Measurements from ENCODE around the gene RAP1GAP.

Gene RAP1GAP

DNA sequence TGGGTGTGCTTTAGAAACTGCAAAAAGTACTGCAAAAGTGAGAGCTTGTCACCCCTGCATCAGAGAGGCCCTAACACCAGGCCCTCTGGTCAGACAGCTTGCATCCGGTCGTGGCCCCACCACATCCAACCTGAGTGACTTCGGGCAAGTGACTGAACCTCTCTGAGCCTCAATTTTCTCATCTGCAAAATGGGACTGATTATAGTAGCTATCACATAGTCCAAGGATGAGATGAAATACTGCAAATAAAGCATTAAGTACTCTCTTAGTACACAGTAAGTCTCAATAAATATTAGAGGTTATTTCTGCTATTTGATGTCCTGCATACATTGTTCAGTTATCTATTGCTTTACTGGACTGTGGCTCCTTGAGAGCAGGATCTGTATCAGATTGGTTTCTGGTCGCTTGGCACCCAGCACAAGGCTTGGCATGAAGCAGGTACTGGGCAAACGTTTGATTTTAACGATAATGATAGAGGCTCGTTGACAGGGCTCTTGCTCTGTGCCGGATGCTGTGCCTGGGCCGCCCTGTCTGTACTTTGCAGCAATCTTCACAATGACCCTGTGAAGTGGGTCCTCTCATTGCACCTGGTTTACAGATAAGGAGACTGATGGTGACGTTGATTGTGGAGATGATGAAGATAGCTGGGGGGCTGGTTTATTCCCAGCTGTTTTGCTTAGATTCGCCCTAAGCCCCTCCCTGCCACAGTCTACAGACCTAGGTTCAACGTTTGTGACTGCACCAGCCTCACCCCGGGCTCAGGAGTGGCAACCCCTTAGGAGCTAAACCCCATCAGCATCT lies 43.6 kb downstream of the RAP1GAP start:
- no peak for DNase-seq (ENCODE audit: low read depth in 3 of 3)

DNA sequence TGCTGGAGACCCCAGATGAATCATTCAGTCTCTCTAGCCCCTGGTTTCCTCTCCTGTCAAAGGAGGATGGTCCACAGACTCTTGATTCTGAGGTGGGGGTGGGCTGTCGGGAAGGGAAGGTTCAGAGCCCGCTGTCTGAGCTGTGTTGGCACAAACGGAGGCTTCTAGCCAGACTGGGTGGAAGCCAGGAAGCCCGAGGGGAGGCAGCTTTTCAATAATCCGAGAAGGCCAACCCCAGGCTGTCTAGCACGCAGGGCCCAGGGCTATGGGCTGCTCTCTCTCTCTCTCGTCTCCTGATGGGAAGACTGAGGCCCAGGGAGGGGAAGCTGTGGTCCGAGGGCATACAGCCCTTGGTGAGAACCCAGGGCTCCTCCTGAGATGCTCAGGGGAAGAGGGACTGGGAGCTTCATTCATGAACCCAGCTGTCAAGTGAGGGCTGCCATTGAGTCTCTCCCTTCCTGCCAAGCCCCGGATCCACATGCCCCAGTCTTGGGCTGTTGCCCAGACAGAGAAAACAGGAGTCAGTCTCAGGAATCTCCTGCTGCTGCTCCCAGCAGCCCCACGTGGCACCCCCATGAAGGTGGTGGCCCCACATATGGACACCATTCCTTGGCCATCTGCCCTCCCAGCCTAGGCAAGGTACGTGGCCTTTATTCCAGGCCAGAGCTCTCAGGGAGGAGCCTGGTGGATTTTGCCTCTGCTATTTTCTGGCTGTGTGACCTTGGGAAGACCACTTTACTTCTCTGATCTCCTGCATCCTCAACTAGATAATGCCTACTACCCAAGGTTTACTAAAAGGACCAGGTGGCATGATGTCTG lies 44.4 kb downstream of the RAP1GAP start:
- DNase-seq (ENCODE audit: low read depth in 3 of 3), result no peak

DNA sequence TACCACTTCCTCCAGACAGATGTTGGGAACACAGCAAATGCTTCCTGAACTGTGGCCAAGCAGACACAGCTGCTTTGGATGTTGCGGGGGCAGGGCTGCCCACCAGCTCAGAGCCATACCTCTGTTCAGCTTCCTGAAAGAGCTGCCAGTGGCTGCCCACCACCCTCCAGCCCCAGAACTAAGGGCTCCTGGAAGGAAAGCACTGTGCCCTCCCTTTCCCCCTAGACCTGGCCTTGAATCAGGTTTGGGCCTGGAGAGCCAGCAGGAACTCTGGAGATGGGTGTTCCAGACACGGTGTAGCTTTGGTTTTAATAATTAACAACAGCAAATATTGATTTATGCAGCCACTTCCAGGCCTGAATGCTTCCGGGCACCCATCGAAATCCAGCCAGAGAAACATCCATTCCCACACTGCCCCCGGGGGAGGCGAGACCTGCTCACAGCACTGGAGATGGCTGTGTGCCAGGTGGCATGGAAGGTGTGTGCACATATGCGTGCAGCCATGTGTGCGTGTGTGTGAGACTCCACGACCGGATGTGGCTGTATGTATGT lies 45.7 kb downstream of the RAP1GAP start:
- DNase-seq (ENCODE audit: low read depth in 3 of 3), result no peak

DNA sequence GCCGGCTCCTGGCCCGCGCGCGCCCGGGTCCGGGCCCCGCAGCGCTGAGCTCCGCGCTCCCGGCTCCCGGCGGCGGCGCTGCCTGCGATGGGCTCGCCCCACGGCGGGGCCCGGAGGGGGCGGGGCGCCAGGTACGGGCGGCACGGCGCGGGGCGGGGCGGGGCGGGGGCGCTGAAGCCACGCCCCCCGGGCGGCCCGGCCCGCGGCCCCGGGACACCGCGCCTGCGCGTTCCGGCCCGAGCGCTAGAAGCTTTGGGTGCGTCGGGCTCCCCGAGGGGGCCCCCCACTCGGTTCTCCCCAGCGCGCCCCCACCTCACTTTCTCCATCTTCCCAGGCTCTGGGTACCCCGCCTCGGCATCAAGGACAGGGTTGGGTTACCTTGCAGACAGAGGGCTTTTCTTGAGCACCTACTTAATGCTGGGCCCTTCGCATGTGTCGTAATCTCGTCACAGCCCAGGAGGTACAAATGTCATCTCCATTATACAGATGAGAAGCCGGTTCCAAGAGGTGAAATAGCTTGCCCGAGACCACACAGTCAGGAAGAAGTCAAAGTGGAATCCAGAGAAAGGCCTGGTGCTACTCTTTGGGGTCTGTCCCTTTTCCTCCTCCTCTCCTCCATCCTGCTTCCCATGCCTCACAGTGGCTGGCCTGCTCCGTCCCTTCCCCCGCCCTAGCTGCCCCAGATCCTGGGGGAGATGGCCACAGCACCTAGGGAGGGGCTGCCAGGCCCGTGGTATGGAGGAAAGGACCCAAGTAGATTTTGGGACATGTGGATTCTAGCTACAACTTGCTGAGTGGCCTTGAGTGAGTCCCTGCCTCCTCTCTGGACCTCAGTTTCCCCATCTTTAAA lies 46.5 kb downstream of the RAP1GAP start:
- DNase-seq (ENCODE audit: low read depth in 3 of 3), result peak in 2 of 3 experiments; percentile 23 to 55

DNA sequence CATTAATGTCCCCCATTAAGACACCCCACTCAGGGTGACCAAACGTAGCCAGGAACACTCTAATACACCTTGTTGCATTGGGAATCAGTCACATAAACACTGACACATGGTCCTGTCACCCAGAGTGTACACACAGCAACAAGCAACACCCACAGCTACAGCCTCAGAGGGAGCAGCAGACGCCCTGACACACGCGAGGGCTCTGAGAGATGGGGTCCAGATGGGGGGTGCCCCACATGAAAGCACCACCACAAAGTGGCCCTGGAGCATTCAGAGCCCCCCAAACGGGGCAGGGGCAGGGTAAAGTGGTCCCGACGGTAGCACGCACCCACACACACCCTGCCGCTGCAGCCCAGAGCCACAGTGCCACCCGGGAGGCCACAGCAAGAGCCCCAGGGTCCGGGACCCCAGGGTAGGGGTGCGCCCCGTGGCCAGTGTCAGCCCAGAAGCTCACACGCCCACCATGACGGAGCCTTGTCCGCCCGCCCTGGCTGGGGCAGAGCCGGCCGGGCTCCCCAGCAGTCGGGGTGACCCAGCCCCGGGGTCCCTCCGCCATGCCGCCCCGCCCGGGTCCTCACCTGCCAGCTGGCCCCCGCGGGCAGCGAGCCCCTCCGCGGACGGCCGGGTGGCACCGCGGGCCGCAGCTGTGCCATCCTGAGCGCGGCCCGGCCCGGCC lies 47.3 kb downstream of the RAP1GAP start:
- DNase-seq (ENCODE audit: low read depth in 3 of 3), result no peak

DNA sequence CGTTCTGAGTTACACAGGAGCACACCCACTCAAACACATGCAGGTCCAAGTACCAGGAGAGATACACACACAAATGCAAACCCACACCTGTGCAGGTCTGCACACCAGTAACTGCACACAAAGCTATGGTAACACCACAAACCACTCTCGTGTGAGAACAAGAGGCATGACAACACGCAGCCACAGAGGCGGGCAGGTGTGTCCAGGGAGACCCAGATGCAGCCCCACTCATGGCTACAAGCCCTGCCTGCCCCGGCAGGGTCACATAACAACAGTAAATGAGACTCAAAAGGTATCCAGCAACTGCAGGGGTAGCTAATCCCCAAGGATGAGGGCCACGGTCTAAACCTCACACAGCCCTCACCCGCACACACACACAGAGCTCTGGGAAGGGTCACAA lies 48.1 kb downstream of the RAP1GAP start:
- DNase-seq (ENCODE audit: low read depth in 3 of 3), result no peak

DNA sequence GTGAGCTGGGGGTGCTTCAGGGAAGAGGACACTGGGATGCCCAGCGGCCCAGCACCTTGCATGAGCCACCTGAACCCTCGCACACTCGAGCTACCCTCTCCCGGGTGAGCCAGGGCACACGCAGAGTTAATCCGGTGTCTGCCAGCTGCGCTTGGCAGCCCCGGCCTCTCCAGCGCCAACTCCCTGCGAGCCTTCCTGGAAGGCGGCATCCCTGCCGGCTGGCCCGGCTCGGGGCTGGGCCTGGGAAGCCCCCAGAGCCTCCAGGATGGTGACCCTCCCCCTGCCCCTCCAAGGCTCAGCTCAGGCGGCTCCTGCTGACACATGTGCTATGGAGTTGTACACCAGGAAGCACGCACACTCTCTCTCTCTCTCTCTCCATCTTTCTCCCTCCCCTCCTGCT lies 48.7 kb downstream of the RAP1GAP start:
- no peak for DNase-seq (ENCODE audit: low read depth in 3 of 3)

DNA sequence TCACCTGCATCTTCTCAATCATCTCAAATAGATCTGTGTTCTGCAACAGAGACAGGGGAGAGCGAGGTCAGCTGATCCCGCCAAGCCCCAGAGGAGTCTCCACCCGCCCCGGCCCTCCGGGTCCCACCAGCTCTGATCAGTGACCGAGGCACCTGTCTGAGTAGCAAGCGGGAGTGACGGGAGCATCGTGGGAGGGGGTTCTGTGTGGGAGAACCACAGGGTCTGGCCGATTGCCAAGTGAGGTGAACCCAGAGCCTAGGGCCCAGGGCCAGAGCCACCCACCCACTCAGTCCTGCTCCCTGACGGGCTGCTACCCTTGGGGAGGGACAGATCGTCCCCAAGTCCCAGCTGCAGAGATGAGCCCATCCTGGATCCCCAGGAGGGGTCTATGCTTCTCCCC lies 49.1 kb downstream of the RAP1GAP start:
- DNase-seq (ENCODE audit: low read depth in 3 of 3), result no peak

DNA sequence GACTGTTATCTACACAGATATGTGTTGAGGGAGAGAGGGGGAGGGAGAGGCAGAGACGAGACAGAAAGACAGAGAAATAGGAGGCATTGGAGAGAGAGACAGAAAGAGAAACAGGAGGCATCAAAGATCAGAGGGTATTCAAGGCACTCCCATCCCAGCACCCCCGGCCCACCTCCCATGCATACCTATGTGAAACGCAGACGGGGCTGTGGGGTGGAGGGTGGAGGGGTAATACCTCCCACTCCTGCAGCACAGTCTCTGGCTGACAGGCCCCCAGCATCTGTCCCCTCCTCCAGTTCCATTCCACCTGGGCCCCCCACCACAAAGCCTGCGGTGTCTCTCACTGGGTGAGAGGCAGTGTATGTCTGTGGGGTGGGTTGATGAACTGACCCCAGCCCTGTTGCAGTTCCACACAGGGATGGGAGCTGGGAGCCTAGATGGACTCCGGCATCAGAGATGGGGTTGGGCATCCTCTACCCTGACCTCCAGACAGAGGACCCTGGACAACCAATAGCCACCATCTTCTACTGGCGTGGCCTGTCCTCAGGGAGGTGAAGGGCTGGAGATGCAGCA lies 49.7 kb downstream of the RAP1GAP start:
- DNase-seq (ENCODE audit: low read depth in 3 of 3), result no peak

DNA sequence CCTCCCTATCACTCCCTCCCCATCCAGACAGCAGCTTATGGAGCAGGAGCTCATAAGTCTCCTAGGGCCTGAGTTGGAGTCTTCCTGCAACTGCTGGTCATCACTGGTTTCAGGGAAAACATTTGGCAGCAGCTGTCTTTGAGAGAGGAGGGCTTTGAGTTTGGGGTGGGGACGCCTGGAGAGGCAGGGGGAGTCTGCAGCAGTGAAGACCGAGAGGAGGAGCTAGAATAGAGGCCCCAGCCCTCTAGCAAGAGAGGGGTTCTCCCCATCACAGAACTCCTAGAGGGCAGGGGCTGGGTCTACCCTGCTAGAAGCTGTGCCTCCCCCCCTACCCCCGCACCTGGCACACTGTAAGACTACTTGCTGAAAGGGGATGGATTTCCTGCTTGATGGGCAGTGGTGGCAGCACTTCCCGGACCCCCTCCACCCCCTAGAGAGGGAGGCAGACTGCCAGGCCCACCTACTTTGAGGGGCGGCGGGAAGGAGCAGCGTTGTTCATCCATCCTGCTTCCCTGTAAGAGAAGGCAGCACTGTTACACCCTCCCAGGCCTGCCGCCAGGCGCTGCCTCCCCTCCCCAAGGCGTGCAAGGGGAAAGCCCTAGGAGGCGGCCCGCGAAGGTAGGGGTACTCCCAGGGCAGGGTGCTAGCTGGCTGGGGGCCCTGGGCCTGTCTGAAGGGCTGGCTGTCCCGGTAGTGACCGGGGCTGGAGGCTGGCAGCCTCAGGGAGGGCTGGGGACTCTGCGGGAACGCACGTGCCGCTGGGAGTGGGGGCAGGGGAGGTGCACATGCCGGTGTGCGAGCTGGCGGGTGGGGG lies 50.4 kb downstream of the RAP1GAP start:
- DNase-seq (ENCODE audit: low read depth in 3 of 3), result no peak

DNA sequence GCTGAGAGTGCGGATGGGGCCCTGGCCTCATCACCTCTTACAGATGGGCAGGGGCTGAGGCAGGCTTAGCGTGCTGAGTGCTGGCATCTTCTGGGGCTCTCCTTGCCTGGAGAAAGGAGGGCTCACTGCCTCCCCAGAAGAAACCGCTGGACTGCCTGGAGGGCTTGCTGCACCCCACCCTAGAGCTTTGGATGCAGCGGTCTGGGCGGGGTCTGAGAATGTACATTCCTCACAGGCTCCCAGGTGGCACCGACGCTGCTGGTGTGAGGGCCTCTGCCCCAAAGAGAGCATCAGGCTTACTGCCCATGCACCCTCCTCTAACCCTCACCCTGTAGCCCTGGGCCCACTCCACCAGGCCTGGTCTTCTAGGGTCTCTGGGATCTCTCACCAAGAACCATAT lies 51.1 kb downstream of the RAP1GAP start:
- DNase-seq (ENCODE audit: low read depth in 3 of 3), result no peak

DNA sequence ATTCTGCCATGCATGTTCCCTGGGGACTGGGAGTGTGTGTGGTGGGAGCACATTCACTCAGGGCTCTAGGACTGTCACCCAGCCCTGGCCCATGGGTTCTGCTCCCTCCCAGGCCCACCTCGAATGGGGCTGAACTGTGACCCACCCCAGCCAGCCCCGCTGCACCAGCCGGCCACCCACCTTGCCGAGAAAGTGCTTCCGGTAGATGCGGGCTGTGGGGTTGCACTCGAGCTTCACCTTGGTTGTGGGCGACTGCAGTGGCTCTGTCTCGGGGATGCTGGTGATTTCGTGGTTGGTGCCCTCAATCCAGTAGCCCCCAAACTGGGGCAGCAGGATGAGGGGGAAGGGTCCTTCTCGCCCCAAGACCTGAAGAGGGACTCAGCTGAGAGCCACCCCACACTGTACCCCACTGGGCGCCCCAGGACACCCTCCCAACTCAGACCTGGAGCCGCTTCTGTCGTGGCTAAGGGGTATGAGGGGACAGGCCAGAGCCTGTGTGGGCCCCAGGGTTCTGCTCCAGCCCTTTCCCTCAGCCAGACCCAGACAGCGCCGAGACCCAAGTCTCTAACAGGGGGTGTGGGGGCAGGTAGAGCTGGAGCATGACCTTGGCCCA lies 51.9 kb downstream of the RAP1GAP start:
- no peak for DNase-seq (ENCODE audit: low read depth in 3 of 3)

DNA sequence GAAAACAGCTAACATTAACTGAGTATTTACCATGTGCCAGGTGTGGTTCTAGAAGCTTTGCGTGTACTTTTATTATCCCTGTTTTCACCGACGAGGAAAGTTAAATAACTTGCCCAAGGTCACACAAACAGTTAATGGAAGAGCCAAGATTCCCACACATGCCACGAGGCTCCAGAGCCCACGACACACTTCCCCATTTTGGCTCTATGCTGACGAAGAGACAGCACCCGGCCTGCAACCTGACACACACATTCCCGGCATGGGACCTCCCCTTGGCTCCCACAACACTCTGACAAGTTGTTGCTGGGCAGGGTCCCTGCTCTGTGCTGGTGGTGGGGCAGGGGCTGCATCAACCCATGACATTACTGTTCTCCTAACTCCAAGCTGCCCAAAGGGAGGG lies 52.8 kb downstream of the RAP1GAP start:
- no peak for DNase-seq (ENCODE audit: low read depth in 3 of 3)

DNA sequence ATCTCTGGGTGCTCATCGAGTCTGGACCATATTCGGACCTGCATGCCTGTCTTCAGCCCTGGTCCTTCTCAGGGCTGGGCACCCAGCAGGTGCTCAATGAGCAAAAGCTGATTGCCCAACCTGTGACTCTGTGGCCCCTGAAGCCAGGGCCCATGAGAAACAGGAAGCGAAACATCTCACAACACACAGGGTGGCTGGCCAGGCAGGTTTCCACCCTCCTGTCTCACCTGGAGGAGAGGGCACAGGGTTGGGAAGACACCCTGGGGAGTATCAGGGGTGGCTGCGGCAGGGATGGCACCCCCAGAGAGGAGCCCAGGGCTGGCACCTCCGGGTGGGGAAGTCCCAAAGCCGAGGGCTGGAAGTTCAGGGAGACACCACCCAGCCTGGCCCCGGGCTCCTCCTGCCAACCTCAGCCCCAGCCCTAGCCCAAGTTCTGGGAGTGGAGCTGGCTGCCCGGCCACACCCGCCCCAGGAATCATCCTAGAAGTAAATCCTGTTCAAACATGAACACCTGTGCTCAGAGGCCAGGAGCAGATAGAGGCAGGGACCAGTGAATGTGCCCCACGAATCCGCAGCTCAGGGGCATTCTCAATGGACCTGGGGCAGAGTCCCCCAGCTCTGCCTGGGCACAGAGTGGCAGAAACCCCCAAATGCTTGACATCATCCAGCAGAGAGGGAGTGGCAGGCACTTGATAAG lies 54.6 kb downstream of the RAP1GAP start:
- no peak for DNase-seq (ENCODE audit: low read depth in 3 of 3)

DNA sequence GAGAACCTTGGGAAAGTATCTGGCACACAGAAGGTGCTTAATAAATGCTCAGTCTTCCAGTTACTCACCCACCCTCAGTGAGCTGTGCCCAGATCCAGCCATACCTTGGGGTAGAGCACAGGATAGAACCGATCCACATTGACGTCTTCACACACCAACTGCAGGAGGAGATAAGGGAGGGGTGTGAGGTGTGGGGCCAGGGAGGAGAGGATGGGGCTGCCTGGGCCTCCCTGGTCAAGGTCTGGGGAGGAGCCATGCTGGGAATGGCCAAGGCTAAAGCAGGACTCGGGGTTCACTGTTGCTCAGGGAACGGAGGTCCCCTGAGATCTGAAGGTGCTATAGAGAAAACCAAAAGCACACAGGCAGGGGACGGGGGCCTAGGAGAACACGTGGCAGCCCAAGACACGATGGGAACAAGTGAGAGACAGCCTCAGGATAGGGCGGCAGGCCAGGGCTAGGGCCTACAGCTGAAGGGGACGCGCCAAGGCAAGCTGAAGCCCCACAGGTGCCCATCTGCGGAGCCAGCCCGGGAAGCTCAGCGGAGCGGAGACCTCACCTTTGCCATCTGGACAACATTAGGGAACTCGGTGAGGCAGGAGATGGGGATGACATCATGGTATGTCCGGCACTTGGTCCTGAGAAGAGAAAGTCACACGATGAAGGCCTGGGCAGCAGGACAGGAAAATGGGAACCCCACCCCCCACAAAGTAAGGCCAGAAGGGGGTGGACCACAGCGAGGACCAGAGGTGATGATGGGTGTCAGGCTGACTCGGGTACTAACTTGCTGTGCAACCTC lies 55.9 kb downstream of the RAP1GAP start:
- no peak for DNase-seq (ENCODE audit: low read depth in 3 of 3)

DNA sequence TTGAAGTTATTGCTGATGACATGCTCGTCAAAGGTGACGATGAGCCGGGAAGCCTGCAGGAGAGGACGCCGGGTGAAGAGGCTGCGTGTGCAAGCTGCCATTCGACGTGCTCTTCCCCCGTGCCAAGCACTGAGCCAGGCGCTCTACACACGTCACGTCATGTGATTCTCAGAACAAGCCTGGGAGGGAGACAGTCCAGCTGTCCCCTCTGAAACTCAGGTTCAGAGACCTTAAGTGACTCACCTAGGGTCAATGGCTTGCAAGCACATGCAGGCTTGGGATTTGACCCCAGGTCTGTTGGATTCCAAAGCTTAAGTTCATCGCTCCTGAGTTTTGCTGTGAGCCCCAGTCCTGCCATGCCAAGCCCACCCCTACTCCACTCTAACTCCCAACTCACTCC lies 57.1 kb downstream of the RAP1GAP start:
- DNase-seq (ENCODE audit: low read depth in 3 of 3), result no peak

DNA sequence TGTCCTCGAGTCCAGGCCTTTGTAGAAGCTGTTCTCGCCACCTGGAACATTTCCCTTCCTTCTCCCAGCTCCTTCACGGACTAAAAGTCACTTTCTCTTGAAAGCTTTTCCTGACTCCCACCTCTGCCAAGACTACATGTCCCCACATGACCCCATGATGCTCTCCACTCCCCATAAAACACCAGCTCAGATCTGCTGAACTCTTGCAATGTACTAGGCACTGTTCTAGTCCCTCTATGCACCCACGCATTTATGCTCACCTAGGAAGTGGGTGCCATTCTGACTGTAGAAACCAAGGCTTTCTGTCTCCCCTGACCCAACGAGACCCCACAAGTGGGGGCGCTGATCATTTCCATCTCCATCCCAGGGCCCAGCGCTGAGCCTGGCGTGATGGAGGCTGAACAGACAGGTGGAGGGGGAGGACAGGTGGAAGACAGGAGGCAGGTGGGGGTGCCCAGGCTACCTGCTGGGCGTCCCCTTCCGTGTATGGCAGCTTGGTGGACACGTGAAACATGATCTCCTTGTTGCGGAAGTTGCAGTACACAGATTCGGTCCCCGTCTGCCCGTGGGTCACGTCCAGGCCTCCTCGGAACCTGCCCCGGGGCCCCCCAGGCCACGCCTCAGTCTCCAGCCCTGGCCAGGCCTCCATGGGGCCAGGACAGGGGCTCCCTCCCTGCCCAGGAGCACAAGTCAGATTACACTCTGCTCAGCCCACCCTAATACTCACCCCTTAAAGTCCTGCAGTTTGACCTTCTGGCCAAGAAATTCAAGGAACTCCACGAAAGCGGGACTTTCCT lies 58.0 kb downstream of the RAP1GAP start:
- DNase-seq (ENCODE audit: low read depth in 3 of 3), result no peak

Data from stimulated activated CD4-positive, alpha-beta T cell treated with anti-CD3 and anti-CD28 coated beads, TNF-alpha, amount 100 ng/mL, for 24 hours (primary cell).